ENCODE data around the gene C9orf72.
"Not testable (repeated sequence)": the region's sequence is repeated elsewhere in the genome, so short reads cannot be mapped to it uniquely, and the experiment has no call there.

C9orf72 gene, protein sequence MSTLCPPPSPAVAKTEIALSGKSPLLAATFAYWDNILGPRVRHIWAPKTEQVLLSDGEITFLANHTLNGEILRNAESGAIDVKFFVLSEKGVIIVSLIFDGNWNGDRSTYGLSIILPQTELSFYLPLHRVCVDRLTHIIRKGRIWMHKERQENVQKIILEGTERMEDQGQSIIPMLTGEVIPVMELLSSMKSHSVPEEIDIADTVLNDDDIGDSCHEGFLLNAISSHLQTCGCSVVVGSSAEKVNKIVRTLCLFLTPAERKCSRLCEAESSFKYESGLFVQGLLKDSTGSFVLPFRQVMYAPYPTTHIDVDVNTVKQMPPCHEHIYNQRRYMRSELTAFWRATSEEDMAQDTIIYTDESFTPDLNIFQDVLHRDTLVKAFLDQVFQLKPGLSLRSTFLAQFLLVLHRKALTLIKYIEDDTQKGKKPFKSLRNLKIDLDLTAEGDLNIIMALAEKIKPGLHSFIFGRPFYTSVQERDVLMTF
- 29.8 to 31.6 reads per million in 2 donors for total RNA-seq

- peak; percentile 85 for DNase-seq
Measured at GRCh38 chr9:27572918-27573633, at the start of gene C9orf72. TSS of gene C9orf72 (minus strand) at chr9:27573481. CDS start at chr9:27567120, 6,361 bp downstream.

GRCh38 chr9:27622693-27623340 is 49.5 kb upstream of the C9orf72 start:
- no peak for DNase-seq

- DNase-seq = no peak
Measured at GRCh38 chr9:27619743-27620142, 46.5 kb upstream of the C9orf72 start.

DNA sequence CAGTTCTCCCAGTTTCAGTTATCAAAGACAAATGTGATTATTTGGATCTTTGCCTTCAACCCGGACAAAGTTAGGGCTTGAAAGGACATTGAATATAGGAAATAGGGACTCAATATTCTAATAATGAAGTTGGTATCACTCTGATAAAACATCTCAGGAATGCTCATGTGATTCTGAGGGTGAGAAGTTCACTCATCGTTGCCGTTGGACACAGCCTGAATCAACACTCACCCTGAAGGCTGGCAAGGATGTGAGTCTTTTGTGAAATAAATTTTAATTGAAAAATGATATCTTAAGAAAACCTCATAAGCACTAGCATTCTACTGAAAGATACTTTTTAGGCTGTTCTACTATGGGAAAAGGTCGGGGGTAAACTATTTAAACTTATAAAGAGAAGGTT is 44.8 kb upstream of the C9orf72 start:
- no peak for DNase-seq

GRCh38 chr9:27614551-27614950 is 41.3 kb upstream of the C9orf72 start:
- no peak for DNase-seq

DNA sequence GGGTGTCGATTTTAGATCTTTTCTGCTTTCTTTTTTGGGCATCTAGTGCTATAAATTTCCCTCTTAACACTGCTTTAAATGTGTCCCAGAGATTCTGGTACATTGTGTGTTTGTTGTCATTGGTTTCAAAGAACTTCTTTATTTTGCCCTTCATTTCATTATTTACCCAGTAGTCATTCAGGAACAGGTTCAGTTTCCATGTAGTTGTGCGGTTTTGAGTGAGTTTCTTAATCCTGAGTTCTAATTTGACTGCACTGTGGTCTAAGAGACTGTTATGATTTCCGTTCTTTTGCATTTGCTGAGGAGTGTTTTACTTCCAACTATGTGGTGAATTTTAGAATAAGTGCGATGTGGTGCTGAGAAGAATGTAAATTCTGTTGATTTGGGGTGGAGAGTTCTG is 38.8 kb upstream of the C9orf72 start:
- DNase-seq = not testable (repeated sequence)

GRCh38 chr9:27610622-27611021 is 37.3 kb upstream of the C9orf72 start:
- DNase-seq = no peak

- DNase-seq = no peak
Measured at GRCh38 chr9:27602954-27603353, 29.7 kb upstream of the C9orf72 start.

- DNase-seq = no peak
Measured at GRCh38 chr9:27602142-27602861, 29.0 kb upstream of the C9orf72 start.

DNA sequence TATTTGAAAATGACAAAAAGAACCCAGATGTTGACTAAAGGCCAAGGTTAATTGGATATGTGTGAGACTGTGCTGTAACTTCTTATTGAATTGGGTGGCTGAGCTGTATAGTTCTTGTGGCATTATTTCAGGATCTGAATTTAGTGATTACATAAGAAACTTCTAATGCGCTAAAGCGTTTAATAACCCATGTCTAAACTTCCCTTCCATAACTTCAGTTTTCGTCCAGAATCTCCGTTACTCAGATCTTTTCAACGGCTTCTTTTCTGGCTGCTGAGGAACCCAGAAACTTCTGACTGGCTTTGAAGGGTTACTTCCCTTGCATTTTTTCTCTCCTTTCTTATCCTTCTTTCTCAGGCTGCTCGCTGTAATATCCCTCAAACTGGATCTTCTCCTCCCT is 28.1 kb upstream of the C9orf72 start:
- DNase-seq = no peak

- no peak for DNase-seq
Measured at GRCh38 chr9:27600256-27600655, 27.0 kb upstream of the C9orf72 start.

- no peak for DNase-seq
Measured at GRCh38 chr9:27599870-27600238, 26.6 kb upstream of the C9orf72 start.

DNA sequence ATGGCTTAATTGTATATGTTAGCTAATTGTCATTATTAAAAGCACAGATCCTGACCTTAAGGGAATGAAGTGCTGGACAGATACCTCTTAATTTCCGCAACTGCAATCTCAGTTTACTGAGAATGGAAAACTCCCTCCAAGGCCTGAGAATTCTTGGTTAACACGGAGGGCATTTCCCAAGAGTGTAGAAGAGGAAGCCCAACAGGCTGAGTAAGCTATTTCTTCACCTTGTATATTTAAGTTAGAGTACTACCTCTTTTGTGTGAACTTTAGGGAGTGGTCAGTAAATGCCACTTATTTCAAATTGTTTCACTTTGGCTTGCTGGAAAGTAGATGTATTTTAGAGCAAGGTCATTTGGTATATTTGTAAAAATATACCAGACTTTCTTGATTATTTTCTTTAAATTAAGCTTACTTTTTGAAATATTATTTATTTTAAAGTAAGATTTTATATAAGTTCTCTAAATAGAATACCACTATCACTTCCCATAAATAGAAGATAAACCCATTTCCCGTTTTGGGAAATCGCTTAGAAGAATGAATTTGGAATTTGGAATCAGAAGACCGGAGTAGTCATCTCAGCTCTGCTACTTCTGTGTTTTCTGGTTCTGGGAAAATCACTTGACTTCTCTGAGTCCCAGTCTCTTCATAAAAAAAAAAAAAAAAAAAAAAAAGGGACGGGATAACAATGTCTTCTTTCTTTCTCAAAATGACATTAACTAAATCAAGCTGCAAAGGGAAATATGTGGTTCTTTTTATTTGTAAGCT is 26.0 kb upstream of the C9orf72 start:
- no peak for DNase-seq

GRCh38 chr9:27595733-27596132 is 22.5 kb upstream of the C9orf72 start:
- DNase-seq = no peak

DNA sequence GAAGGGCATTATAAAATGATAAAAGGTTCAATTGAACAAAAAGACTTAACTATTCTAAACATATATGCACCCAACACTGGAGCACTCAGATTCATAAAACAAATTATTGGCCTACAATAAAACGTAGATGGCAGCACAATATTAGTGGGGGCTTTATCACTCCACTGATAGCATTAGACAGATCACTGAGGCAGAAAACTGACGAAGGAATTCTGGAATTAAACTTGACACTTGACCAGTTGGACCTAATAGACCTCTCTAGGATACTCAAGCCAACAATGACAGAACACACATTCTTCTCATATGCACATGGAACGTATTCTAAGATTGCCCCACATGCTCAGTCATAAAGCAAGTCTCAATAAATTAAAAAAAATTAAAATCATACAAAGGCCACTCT is 18.4 kb upstream of the C9orf72 start:
- no peak for DNase-seq

DNA sequence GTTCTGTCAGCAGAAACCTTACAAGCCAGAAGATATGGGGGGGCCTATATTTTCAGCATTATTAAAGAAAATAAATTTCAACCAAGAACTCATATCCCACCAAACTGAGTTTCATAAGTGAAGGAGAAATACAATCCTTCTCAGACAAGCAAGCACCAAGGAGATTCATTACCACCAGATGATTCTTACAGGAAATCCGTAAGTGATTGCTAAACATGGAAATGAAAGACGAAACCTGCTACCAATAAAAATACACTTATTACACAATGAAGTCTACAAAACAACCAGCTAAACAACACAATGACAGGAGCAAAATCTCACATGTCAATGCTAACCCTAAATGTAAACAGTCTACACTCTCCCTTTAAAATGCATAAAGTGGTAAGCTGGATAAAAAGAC is 17.8 kb upstream of the C9orf72 start:
- no peak for DNase-seq

DNA sequence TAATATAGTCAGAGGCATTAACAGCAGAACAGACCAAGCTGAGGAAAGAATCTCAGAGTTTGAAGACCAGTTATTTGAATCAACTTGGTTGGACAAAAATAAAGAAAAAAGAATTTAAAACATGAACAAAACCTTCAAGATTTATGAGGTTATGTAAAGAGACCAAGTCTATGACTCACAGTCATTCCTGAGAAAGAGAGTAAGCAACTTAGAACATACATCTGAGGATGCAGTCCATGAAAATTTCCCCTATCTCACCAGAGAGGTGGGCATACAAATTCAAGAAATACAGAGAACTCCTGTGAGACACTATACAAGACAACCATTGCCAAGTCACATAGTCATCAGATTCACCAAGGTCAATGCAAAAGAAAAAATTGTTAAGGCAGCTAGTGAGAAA is 17.4 kb upstream of the C9orf72 start:
- DNase-seq = no peak

- no peak for DNase-seq
Measured at GRCh38 chr9:27589462-27589861, 16.2 kb upstream of the C9orf72 start.

- no peak for DNase-seq
Measured at GRCh38 chr9:27586304-27586703, 13.0 kb upstream of the C9orf72 start.

GRCh38 chr9:27584931-27585330 is 11.7 kb upstream of the C9orf72 start:
- DNase-seq = no peak

DNA sequence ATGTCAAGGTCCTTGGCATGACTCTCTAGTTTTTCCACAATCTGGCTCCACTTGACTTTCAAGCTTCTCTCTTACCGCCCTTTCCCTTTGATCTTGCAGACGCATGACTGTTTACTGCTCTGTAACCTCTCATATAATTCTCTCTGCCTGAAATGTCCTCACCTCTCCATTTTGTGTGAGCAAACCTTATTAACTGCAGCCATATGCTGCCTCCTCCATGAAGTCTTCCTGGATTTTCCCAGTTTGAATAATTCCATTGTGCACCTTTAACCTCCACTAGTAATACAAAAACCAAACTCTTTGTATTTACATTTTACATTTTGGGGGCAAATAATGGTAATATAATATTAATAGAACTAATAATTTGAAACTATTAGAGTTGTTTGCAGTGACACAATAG is 9.5 kb upstream of the C9orf72 start:
- DNase-seq = no peak

- DNase-seq = no peak
Measured at GRCh38 chr9:27581826-27582225, 8.5 kb upstream of the C9orf72 start.

All from T-helper 9 cell (primary cell).